ENCODE data around the gene C18orf32. TPM values are rescaled to one million over a fixed set of nuclear protein-coding genes. Genes with fewer than 3 reads are reported as not detected.

C18orf32 gene
- total RNA-seq, 4 donors from 2014 or later = 10.0 to 50.2 (median 28.1) TPM

GRCh38 chr18:49495076-49495475 is 8.0 kb upstream of the C18orf32 start:
- DNase-seq = no peak
- H3K36me3 ChIP-seq = peaks cover 0 to 10% (median 2%) of the 10 kb centered on the region in 4 donors
- H3K27ac ChIP-seq = no peak overlapping the region
- WGBS, 2 donors (ENCODE audit: low coverage in 1 of 2) = 93 to 100% methylated on average over 1 to 3 of the region's 3 CpGs
- no peak overlapping the region for H3K4me3 ChIP-seq
- intact Hi-C loops (cut with DNase I; ENCODE audit: low total_unique reads) = no loop called here
- no peak for TF ChIP-seq EP300 (IDR thresholded peaks at IDR 0.05; ENCODE audit: low read depth)
- no peak for TF ChIP-seq POLR2AphosphoS5 (IDR thresholded peaks at IDR 0.05)
- no peak for TF ChIP-seq POLR2A (IDR thresholded peaks at IDR 0.05)
- no peak for TF ChIP-seq CTCF (IDR thresholded peaks at IDR 0.05)
- peaks cover 9 to 20% (median 16%) of the 10 kb centered on the region in 4 donors for H3K4me1 ChIP-seq
- no peaks in the 10 kb centered on the region for H3K9me3 ChIP-seq
- in situ Hi-C loops (cut with MboI; ENCODE audit: low pct_ligation_motif_present in 1 of 4, low pct_unique_long_range_greater_than_20kb in 1 of 4, low sequenced_read_pairs in 3 of 4) = loop anchor here in 1 of 4 donors (25.0 kb wide), 1 partner anchor 792 kb away; the partner anchor contains the start of genes CXXC1 and MBD1
- H3K27me3 ChIP-seq = peaks cover 6% of the 10 kb centered on the region

GRCh38 chr18:49494660-49495059 is 7.6 kb upstream of the C18orf32 start:
- H3K36me3 ChIP-seq = peaks cover 0 to 14% (median 4%) of the 10 kb centered on the region in 4 donors
- intact Hi-C loops (cut with DNase I; ENCODE audit: low total_unique reads) (no loop called here), in situ Hi-C loops (cut with MboI; ENCODE audit: low pct_ligation_motif_present in 1 of 4, low pct_unique_long_range_greater_than_20kb in 1 of 4, low sequenced_read_pairs in 3 of 4) (loop anchor here in 1 of 4 donors (25.0 kb wide), 1 partner anchor 793 kb away; the partner anchor contains the start of genes CXXC1 and MBD1)
- TF ChIP-seq CTCF (IDR thresholded peaks at IDR 0.05) (no peak), EP300 (IDR thresholded peaks at IDR 0.05; ENCODE audit: low read depth) (no peak), POLR2A (IDR thresholded peaks at IDR 0.05) (no peak), POLR2AphosphoS5 (IDR thresholded peaks at IDR 0.05) (no peak)
- no peak overlapping the region for H3K27ac ChIP-seq
- H3K4me3 ChIP-seq = no peak overlapping the region
- H3K9me3 ChIP-seq = no peaks in the 10 kb centered on the region
- WGBS, 2 donors (ENCODE audit: low coverage in 1 of 2) = 96 to 100% methylated on average over 2 of the region's 2 CpGs
- H3K27me3 ChIP-seq = peaks cover 1% of the 10 kb centered on the region
- H3K4me1 ChIP-seq = peaks cover 11 to 24% (median 18%) of the 10 kb centered on the region in 4 donors
- DNase-seq = no peak

GRCh38 chr18:49492694-49493033 is 5.6 kb upstream of the C18orf32 start:
- in situ Hi-C loops (cut with MboI; ENCODE audit: low pct_ligation_motif_present in 1 of 4, low pct_unique_long_range_greater_than_20kb in 1 of 4, low sequenced_read_pairs in 3 of 4) = loop anchor here in 1 of 4 donors (25.0 kb wide), 1 partner anchor 795 kb away; the partner anchor contains the start of genes CXXC1 and MBD1
- DNase-seq = no peak
- Histone ChIP-seq H3K36me3 (peaks cover 0 to 29% (median 10%) of the 10 kb centered on the region in 4 donors), H3K27ac (peak overlapping the region in 1 of 4 donors; percentile 97), H3K4me1 (peaks cover 11 to 35% (median 23%) of the 10 kb centered on the region in 4 donors), H3K4me3 (no peak overlapping the region), H3K27me3 (no peaks in the 10 kb centered on the region), H3K9me3 (no peaks in the 10 kb centered on the region)
- WGBS, 2 donors (ENCODE audit: low coverage in 1 of 2) = 42 to 52% methylated on average over 6 of the region's 6 CpGs
- no peak for TF ChIP-seq EP300 (IDR thresholded peaks at IDR 0.05; ENCODE audit: low read depth)
- TF ChIP-seq POLR2A (IDR thresholded peaks at IDR 0.05) = no peak
- TF ChIP-seq CTCF (IDR thresholded peaks at IDR 0.05) = no peak
- no peak for TF ChIP-seq POLR2AphosphoS5 (IDR thresholded peaks at IDR 0.05)
- intact Hi-C loops (cut with DNase I; ENCODE audit: low total_unique reads) = no loop called here

- Histone ChIP-seq H3K4me3 (peak within 1 kb of the TSS; percentile 55 to 94 (median 80)), H3K36me3 (peaks cover 0 to 29% (median 10%) of the 10 kb centered on the region in 4 donors), H3K27me3 (no peaks in the 10 kb centered on the region), H3K9me3 (no peaks in the 10 kb centered on the region), H3K27ac (peak within 1 kb of the TSS; percentile 91 to 97 (median 95)), H3K4me1 (peaks cover 11 to 40% (median 27%) of the 10 kb centered on the region in 4 donors)
- DNase-seq = peak; percentile 94
- intact Hi-C loops (cut with DNase I; ENCODE audit: low total_unique reads) (no loop called here), in situ Hi-C loops (cut with MboI; ENCODE audit: low pct_ligation_motif_present in 1 of 4, low pct_unique_long_range_greater_than_20kb in 1 of 4, low sequenced_read_pairs in 3 of 4) (loop anchor here in 1 of 4 donors (25.0 kb wide), 1 partner anchor 795 kb away; the partner anchor contains the start of genes CXXC1 and MBD1)
- no peak for TF ChIP-seq EP300 (IDR thresholded peaks at IDR 0.05; ENCODE audit: low read depth)
- TF ChIP-seq CTCF (IDR thresholded peaks at IDR 0.05) = no peak
- peak; percentile 98 to 99 (median 98) for TF ChIP-seq POLR2AphosphoS5 (IDR thresholded peaks at IDR 0.05)
- TF ChIP-seq POLR2A (IDR thresholded peaks at IDR 0.05) = peak; percentile 96
- 0 to 1% methylated on average over 18 to 44 of the region's 53 CpGs for WGBS, 2 donors (ENCODE audit: low coverage in 1 of 2)
These were observed 5.0 kb upstream of the C18orf32 start, which contains the start of gene RPL17 for GRCh38 chr18:49491857-49492693. TSS of gene RPL17 (minus strand) at chr18:49492465.

All from transverse colon (tissue), 4 donors.